Caki2 (cell line): ENCODE data around the gene NMUR1. TPM values are rescaled to one million over a fixed set of nuclear protein-coding genes. Genes with fewer than 3 reads are reported as not detected.

Experiments used
- total RNA-seq: library from RNA; depleted of rRNA; stranded (reverse); fragments of >200 nt; shearing (Covaris generic); gene quantifications from 2 replicates; pipeline ENCODE4 v1.2.3, GENCODE V29; 2014; ENCODE audit warnings: low replicate concordance; rRNA removed

Gene NMUR1
- total RNA-seq, 1 experiment from 2014 or later: not detected

Other genes with a start within 250 kb of the NMUR1 start
- 0.57 and 1.4 TPM in 2 replicates for gene B3GNT7, start 134.7 kb downstream of the NMUR1 start, total RNA-seq
- gene NCL, start 66.0 kb downstream of the NMUR1 start, total RNA-seq: 60.7 and 106 TPM in 2 replicates
- not detected in 2 replicates for gene TEX44, start 62.4 kb upstream of the NMUR1 start, total RNA-seq
- 1,152 and 1,297 TPM in 2 replicates for gene PTMA, start 178.1 kb upstream of the NMUR1 start, total RNA-seq